Ovary (tissue), 9 donors: ENCODE measurements around the gene SLC44A4. TPM values are rescaled to one million over a fixed set of nuclear protein-coding genes. Genes with fewer than 3 reads are reported as not detected.

Experiments
- DNase-seq, 5 donors: peaks; one replicate each; pipeline ENCODE4 v3.0.0-alpha.2; 2019 to 2020
- H3K27ac ChIP-seq, 2 donors: fragments of 200-600 bp; one replicate each; pipeline versions ENCODE4 v1.5.1 to v1.8.0; 2019 to 2022
- H3K27me3 ChIP-seq: fragments of 200-600 bp; one replicate; pipeline ENCODE4 v1.8.0; 2022
- H3K36me3 ChIP-seq: fragments of 200-600 bp; sonication (generic); one replicate; pipeline ENCODE4 v1.5.1; 2019
- H3K4me1 ChIP-seq: one replicate; pipeline ENCODE4 v1.8.1; 2013; ENCODE audit warnings: mild to moderate bottlenecking, moderate library complexity; ENCODE audit not compliant: insufficient read depth
- H3K4me3 ChIP-seq: fragments of 200-600 bp; sonication (generic); one replicate; pipeline ENCODE4 v1.5.1; 2017
- H3K9me3 ChIP-seq, 2 donors: fragments of 200-600 bp in 1 of 2; sonication (generic) in 1 of 2; one replicate each; pipeline versions ENCODE4 v1.5.1 to v1.8.1; 2013 to 2019; ENCODE audit warnings: mild to moderate bottlenecking in 1 of 2, moderate library complexity in 1 of 2
- CTCF ChIP-seq, 3 donors: fragments of 450-650 bp in 2 of 3; fragments of 200-600 bp in 1 of 3; IDR thresholded peaks; one replicate each; pipeline versions ENCODE4 v1.5.1 to v1.8.0; 2016 to 2022; ENCODE audit warnings: antibody characterized with exemption in 3 of 3, mild to moderate bottlenecking in 1 of 3
- EP300 ChIP-seq: sonication (generic); formaldehyde crosslinking; IDR thresholded peaks from one replicate; pipeline ENCODE4 v1.6.1; 2017; ENCODE audit warnings: antibody characterized with exemption
- POLR2A ChIP-seq: fragments of 450-650 bp; IDR thresholded peaks from one replicate; pipeline ENCODE4 v1.6.1; 2017; ENCODE audit warnings: antibody characterized with exemption, mild to moderate bottlenecking, moderate library complexity
- WGBS, 3 donors: extraction: QIAGEN DNeasy Blood & Tissue Kit in 1 of 3; methylation state at CpG; one replicate each; pipeline versions ENCODE4 v1.1.5 to v1.1.7; 2013 to 2017; 5-methylcytosine and 5-hydroxymethylcytosine counted together
- intact Hi-C, 4 donors: fragments of 100-400 bp; cut with DNase I; formaldehyde crosslinking; loops; one replicate each; pipeline versions ENCODE4 v1.11.0 to v1.15.1; 2022 to 2023
- polyA plus RNA-seq, 2 donors: library from polyadenylated mRNA; stranded (reverse); fragments of 200-250 nt in 1 of 2; fragments of 350-450 nt in 1 of 2; fragmentation: Illumina TruSeq in 1 of 2; extraction: RNeasy Lipid Tissue Mini Kit (QIAGEN cat#74804) in 1 of 2; gene quantifications; one replicate each; pipeline ENCODE4 v1.2.3, GENCODE V29; 2013 to 2014
- total RNA-seq, 7 donors: library from RNA; depleted of rRNA in 2 of 7; stranded (reverse); fragments of >200 nt in 2 of 7; fragmentation: NEBNext Ultra II Directional in 3 of 7; extraction: Animal tissue kit (Norgen Biotek cat#: 25700) in 3 of 7; gene quantifications; one replicate each; pipeline versions ENCODE4 v1.1.0 to v1.2.4, GENCODE V29; 2016 to 2023
- donor health status: DM: no; HTN: no; CAD: no; lungs with moderate emphysema.
- donor health status: DM: no; HTN: no; CAD: no.
- donor health status: Bipolar disorder and iron deficiency.
- donor health status: DM: yes; HTN: yes; CAD: no.
- donor health status: DM: no; HTN: no; CAD: no.
- donor health status: DM: yes; HTN: yes; CAD: no.

SLC44A4 gene
- total and polyA plus RNA-seq, 9 donors = 1.4 to 54.8 (median 6.2) TPM

GRCh38 chr6:31896493-31896855 lies 17.7 kb upstream of the SLC44A4 start:
- H3K9me3 ChIP-seq = no peaks in the 10 kb centered on the region
- H3K27me3 ChIP-seq = no peaks in the 10 kb centered on the region
- peak overlapping the region; percentile 77 for H3K4me3 ChIP-seq
- intact Hi-C loops = no loop called here
- WGBS, 3 donors = 30 to 43% (median 38%) methylated on average over 4 of the region's 4 CpGs
- TF ChIP-seq CTCF (IDR thresholded peaks at IDR 0.05) = no peak
- no peak for TF ChIP-seq POLR2A
- TF ChIP-seq EP300 = no peak
- no peaks in the 10 kb centered on the region for H3K36me3 ChIP-seq
- peaks cover 7% of the 10 kb centered on the region for H3K4me1 ChIP-seq
- DNase-seq = no peak
- H3K27ac ChIP-seq = peak overlapping the region; percentile 53 to 70

- Histone ChIP-seq H3K27ac (no peak overlapping the region), H3K4me3 (no peak overlapping the region), H3K27me3 (no peaks in the 10 kb centered on the region), H3K36me3 (no peaks in the 10 kb centered on the region), H3K4me1 (no peaks in the 10 kb centered on the region), H3K9me3 (no peaks in the 10 kb centered on the region)
- DNase-seq = no peak
- intact Hi-C loops = no loop called here
- 76 to 83% (median 82%) methylated on average over 6 of the region's 6 CpGs for WGBS, 3 donors
- TF ChIP-seq POLR2A = no peak
- no peak for TF ChIP-seq CTCF (IDR thresholded peaks at IDR 0.05)
- no peak for TF ChIP-seq EP300
These were observed 14.0 kb upstream of the SLC44A4 start for GRCh38 chr6:31892821-31893220.

- H3K27me3 ChIP-seq = no peaks in the 10 kb centered on the region
- no peaks in the 10 kb centered on the region for H3K9me3 ChIP-seq
- intact Hi-C loops = no loop called here
- H3K36me3 ChIP-seq = no peaks in the 10 kb centered on the region
- 90 to 95% (median 93%) methylated on average over 3 of the region's 3 CpGs for WGBS, 3 donors
- H3K4me3 ChIP-seq = no peak overlapping the region
- no peak overlapping the region for H3K27ac ChIP-seq
- no peak for TF ChIP-seq CTCF (IDR thresholded peaks at IDR 0.05)
- no peak for TF ChIP-seq EP300
- no peak for TF ChIP-seq POLR2A
- H3K4me1 ChIP-seq = no peaks in the 10 kb centered on the region
- DNase-seq = no peak
These were observed 10.7 kb upstream of the SLC44A4 start for GRCh38 chr6:31889331-31889972.

- Histone ChIP-seq H3K9me3 (no peaks in the 10 kb centered on the region), H3K4me3 (no peak overlapping the region), H3K27ac (no peak overlapping the region), H3K27me3 (no peaks in the 10 kb centered on the region), H3K36me3 (no peaks in the 10 kb centered on the region), H3K4me1 (no peaks in the 10 kb centered on the region)
- 76 to 82% (median 79%) methylated on average over 43 of the region's 43 CpGs for WGBS, 3 donors
- intact Hi-C loops = no loop called here
- DNase-seq = peak in 1 of 5 donors; percentile 58
- peak in 1 of 3 donors; percentile 41 for TF ChIP-seq CTCF (IDR thresholded peaks at IDR 0.05)
- TF ChIP-seq EP300 = no peak
These were observed 9.8 kb upstream of the SLC44A4 start for GRCh38 chr6:31888276-31889258.
